ENCODE results near the gene PTTG2. TPM values are rescaled to one million over a fixed set of nuclear protein-coding genes. Genes with fewer than 3 reads are reported as not detected.

Gene PTTG2
- total RNA-seq, 1 experiment from 2014 or later: 0.35 TPM

DNA sequence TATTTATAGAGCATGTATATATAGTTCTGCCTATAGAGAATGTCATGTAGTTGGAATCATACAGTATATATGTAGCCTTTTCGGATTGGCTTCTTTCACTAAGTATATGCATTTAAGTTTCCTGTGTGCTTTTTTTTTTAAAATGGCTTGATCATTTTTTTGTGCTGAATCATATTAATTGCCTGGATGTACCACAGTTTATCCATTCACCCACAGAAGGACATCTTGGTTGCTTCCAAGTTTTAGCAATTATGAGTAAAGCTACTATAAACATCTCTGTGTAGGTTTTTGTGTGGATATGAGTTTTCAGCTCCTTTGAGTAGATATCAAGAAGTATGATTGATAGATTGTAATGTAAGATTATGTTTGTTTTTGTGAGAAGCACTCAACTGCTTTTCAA is 23.8 kb downstream of the PTTG2 start:
- no peaks in the 10 kb centered on the region for H3K36me3 Mint-ChIP-seq
- ChIA-PET CTCF (no interaction called here), POLR2A (no interaction called here)
- no peaks in the 10 kb centered on the region for H3K9me3 Mint-ChIP-seq
- DNase-seq (ENCODE audit: low spot score): no peak
- TF ChIP-seq ZNF263 (CRISPR knock-in tag; IDR thresholded peaks at IDR 0.05; ENCODE audit: low read depth) (no peak), ESRRA (CRISPR knock-in tag; IDR thresholded peaks at IDR 0.05; ENCODE audit: borderline replicate concordance) (no peak), GRHL2 (CRISPR knock-in tag; IDR thresholded peaks at IDR 0.05; ENCODE audit: insufficient replicate concordance, severe bottlenecking) (no peak)
- TF ChIP-seq, protein P1, sequence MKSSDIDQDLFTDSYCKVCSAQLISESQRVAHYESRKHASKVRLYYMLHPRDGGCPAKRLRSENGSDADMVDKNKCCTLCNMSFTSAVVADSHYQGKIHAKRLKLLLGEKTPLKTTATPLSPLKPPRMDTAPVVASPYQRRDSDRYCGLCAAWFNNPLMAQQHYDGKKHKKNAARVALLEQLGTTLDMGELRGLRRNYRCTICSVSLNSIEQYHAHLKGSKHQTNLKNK (CRISPR knock-in tag; IDR thresholded peaks at IDR 0.05): no peak
- TF ChIP-seq, protein P2, sequence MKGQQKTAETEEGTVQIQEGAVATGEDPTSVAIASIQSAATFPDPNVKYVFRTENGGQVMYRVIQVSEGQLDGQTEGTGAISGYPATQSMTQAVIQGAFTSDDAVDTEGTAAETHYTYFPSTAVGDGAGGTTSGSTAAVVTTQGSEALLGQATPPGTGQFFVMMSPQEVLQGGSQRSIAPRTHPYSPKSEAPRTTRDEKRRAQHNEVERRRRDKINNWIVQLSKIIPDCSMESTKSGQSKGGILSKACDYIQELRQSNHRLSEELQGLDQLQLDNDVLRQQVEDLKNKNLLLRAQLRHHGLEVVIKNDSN (CRISPR knock-in tag; IDR thresholded peaks at IDR 0.05): no peak
- TF ChIP-seq, protein P3, sequence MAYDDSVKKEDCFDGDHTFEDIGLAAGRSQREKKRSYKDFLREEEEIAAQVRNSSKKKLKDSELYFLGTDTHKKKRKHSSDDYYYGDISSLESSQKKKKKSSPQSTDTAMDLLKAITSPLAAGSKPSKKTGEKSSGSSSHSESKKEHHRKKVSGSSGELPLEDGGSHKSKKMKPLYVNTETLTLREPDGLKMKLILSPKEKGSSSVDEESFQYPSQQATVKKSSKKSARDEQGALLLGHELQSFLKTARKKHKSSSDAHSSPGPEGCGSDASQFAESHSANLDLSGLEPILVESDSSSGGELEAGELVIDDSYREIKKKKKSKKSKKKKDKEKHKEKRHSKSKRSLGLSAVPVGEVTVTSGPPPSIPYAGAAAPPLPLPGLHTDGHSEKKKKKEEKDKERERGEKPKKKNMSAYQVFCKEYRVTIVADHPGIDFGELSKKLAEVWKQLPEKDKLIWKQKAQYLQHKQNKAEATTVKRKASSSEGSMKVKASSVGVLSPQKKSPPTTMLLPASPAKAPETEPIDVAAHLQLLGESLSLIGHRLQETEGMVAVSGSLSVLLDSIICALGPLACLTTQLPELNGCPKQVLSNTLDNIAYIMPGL (CRISPR knock-in tag; IDR thresholded peaks at IDR 0.05): no peak
- TF ChIP-seq, protein P4, sequence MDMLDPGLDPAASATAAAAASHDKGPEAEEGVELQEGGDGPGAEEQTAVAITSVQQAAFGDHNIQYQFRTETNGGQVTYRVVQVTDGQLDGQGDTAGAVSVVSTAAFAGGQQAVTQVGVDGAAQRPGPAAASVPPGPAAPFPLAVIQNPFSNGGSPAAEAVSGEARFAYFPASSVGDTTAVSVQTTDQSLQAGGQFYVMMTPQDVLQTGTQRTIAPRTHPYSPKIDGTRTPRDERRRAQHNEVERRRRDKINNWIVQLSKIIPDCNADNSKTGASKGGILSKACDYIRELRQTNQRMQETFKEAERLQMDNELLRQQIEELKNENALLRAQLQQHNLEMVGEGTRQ (CRISPR knock-in tag; IDR thresholded peaks at IDR 0.05): no peak
- TF ChIP-seq, protein P5, sequence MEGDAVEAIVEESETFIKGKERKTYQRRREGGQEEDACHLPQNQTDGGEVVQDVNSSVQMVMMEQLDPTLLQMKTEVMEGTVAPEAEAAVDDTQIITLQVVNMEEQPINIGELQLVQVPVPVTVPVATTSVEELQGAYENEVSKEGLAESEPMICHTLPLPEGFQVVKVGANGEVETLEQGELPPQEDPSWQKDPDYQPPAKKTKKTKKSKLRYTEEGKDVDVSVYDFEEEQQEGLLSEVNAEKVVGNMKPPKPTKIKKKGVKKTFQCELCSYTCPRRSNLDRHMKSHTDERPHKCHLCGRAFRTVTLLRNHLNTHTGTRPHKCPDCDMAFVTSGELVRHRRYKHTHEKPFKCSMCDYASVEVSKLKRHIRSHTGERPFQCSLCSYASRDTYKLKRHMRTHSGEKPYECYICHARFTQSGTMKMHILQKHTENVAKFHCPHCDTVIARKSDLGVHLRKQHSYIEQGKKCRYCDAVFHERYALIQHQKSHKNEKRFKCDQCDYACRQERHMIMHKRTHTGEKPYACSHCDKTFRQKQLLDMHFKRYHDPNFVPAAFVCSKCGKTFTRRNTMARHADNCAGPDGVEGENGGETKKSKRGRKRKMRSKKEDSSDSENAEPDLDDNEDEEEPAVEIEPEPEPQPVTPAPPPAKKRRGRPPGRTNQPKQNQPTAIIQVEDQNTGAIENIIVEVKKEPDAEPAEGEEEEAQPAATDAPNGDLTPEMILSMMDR (IDR thresholded peaks at IDR 0.05): no peak
- TF ChIP-seq, protein P6, sequence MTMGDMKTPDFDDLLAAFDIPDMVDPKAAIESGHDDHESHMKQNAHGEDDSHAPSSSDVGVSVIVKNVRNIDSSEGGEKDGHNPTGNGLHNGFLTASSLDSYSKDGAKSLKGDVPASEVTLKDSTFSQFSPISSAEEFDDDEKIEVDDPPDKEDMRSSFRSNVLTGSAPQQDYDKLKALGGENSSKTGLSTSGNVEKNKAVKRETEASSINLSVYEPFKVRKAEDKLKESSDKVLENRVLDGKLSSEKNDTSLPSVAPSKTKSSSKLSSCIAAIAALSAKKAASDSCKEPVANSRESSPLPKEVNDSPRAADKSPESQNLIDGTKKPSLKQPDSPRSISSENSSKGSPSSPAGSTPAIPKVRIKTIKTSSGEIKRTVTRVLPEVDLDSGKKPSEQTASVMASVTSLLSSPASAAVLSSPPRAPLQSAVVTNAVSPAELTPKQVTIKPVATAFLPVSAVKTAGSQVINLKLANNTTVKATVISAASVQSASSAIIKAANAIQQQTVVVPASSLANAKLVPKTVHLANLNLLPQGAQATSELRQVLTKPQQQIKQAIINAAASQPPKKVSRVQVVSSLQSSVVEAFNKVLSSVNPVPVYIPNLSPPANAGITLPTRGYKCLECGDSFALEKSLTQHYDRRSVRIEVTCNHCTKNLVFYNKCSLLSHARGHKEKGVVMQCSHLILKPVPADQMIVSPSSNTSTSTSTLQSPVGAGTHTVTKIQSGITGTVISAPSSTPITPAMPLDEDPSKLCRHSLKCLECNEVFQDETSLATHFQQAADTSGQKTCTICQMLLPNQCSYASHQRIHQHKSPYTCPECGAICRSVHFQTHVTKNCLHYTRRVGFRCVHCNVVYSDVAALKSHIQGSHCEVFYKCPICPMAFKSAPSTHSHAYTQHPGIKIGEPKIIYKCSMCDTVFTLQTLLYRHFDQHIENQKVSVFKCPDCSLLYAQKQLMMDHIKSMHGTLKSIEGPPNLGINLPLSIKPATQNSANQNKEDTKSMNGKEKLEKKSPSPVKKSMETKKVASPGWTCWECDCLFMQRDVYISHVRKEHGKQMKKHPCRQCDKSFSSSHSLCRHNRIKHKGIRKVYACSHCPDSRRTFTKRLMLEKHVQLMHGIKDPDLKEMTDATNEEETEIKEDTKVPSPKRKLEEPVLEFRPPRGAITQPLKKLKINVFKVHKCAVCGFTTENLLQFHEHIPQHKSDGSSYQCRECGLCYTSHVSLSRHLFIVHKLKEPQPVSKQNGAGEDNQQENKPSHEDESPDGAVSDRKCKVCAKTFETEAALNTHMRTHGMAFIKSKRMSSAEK (CRISPR knock-in tag; IDR thresholded peaks at IDR 0.05; ENCODE audit: borderline replicate concordance): no peak
- peaks cover 74% of the 10 kb centered on the region for H3K4me1 Mint-ChIP-seq
- no peaks in the 10 kb centered on the region for H3K27me3 Mint-ChIP-seq (ENCODE audit: low read depth)
- ATAC-seq: no peak
- no peak overlapping the region for H3K27ac Mint-ChIP-seq
- no peak overlapping the region for H3K4me3 Mint-ChIP-seq

DNA sequence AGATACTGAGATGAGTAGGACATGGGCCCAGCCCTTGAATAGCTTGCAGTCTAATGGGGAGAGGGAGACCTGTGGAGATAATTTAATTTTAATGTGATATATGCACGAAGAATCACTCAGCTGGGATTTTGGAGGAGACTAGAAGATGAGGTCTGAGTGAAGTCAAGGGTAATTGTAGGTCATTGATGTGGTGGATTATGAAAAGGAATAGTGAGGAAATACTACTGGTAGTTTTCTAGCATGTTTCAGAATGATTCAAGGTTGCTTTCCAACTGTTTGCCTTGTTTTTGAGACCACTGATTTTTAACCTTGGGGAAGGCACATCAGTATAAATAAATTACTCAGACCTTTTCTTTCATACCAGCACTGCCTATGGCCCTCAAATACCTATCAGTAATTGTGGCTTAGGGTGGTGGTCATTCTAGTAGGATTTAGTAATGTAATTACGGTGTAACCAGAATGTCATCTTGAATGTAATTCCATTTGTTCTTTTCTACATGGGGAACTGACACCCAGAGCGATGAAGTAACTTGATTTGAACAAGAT is 25.6 kb downstream of the PTTG2 start:
- POLR2A ChIA-PET: no interaction called here
- Mint-ChIP-seq H3K27me3 (ENCODE audit: low read depth) (no peaks in the 10 kb centered on the region), H3K27ac (peak overlapping the region; percentile 25; the same call in 1 of the 2 replicates), H3K4me3 (no peak overlapping the region), H3K4me1 (peaks cover 72% of the 10 kb centered on the region), H3K9me3 (no peaks in the 10 kb centered on the region), H3K36me3 (no peaks in the 10 kb centered on the region)
- ATAC-seq (no peak), DNase-seq (ENCODE audit: low spot score) (no peak)
- CTCF ChIA-PET: no interaction called here
- no peak for TF ChIP-seq ATF1 (CRISPR knock-in tag; IDR thresholded peaks at IDR 0.05)
- TF ChIP-seq, protein P7, sequence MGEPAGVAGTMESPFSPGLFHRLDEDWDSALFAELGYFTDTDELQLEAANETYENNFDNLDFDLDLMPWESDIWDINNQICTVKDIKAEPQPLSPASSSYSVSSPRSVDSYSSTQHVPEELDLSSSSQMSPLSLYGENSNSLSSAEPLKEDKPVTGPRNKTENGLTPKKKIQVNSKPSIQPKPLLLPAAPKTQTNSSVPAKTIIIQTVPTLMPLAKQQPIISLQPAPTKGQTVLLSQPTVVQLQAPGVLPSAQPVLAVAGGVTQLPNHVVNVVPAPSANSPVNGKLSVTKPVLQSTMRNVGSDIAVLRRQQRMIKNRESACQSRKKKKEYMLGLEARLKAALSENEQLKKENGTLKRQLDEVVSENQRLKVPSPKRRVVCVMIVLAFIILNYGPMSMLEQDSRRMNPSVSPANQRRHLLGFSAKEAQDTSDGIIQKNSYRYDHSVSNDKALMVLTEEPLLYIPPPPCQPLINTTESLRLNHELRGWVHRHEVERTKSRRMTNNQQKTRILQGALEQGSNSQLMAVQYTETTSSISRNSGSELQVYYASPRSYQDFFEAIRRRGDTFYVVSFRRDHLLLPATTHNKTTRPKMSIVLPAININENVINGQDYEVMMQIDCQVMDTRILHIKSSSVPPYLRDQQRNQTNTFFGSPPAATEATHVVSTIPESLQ (CRISPR knock-in tag; IDR thresholded peaks at IDR 0.05): no peak
- TF ChIP-seq, protein P8, sequence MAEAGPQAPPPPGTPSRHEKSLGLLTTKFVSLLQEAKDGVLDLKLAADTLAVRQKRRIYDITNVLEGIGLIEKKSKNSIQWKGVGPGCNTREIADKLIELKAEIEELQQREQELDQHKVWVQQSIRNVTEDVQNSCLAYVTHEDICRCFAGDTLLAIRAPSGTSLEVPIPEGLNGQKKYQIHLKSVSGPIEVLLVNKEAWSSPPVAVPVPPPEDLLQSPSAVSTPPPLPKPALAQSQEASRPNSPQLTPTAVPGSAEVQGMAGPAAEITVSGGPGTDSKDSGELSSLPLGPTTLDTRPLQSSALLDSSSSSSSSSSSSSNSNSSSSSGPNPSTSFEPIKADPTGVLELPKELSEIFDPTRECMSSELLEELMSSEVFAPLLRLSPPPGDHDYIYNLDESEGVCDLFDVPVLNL (CRISPR knock-in tag; IDR thresholded peaks at IDR 0.05; ENCODE audit: borderline replicate concordance, low read depth): no peak
- TF ChIP-seq, protein P9, sequence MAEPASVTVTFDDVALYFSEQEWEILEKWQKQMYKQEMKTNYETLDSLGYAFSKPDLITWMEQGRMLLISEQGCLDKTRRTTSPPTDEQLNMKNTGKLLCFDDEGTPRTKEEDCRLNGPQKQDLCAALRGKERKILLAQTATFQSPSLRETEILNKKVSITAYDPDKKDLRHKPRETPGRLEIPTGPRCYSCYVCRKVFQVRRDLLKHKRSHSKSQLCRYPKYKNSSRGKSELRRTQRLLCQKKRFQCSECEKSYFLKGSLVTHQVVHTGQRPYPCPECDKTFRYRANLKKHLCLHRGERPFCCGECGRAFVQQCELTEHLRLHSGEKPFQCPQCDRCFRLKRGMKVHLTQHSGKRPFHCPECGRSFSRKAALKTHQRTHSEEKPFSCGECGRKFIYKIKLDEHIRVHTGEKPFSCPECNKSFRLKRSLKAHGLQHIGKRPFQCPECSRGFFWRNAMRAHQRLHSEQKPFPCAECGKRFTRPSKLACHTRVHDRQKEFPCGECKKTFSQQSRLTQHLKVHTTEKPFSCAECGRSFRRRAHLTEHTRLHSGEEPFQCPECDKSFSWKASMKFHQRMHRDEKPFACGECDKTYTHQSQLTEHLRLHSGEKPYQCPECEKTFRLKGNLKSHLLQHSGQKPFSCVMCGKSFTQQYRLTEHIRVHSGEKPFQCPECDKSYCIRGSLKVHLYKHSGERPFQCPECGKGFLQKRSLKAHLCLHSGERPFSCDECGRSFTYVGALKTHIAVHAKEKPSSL (CRISPR knock-in tag; conservative IDR thresholded peaks at IDR 0.05): no peak
- TF ChIP-seq, protein P2 (CRISPR knock-in tag; IDR thresholded peaks at IDR 0.05): no peak
- TF ChIP-seq, protein P10, sequence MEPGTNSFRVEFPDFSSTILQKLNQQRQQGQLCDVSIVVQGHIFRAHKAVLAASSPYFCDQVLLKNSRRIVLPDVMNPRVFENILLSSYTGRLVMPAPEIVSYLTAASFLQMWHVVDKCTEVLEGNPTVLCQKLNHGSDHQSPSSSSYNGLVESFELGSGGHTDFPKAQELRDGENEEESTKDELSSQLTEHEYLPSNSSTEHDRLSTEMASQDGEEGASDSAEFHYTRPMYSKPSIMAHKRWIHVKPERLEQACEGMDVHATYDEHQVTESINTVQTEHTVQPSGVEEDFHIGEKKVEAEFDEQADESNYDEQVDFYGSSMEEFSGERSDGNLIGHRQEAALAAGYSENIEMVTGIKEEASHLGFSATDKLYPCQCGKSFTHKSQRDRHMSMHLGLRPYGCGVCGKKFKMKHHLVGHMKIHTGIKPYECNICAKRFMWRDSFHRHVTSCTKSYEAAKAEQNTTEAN (CRISPR knock-in tag; IDR thresholded peaks at IDR 0.05): no peak
- TF ChIP-seq ZNF138 (CRISPR knock-in tag; conservative IDR thresholded peaks at IDR 0.05): no peak
